Heart left ventricle (tissue), 13 donors: ENCODE measurements around the gene CD226.
"Not testable (repeated sequence)": the region's sequence is repeated elsewhere in the genome, so short reads cannot be mapped to it uniquely, and the experiment has no call there.

ENCODE experiments used
- POLR2A ChIP-seq, 2 donors: fragments of 450-650 bp; IDR thresholded peaks; one replicate each; pipeline ENCODE4 v1.6.1; 2017; ENCODE audit warnings: antibody characterized with exemption in 2 of 2, mild to moderate bottlenecking in 2 of 2, moderate library complexity in 2 of 2
- TF ChIP-seq, protein P1 (sequence below), 12 donors: fragments of 200-600 bp; sonication (generic) in 4 of 12; IDR thresholded peaks; one replicate each; pipeline versions ENCODE4 v1.5.0 to v1.8.0; 2018 to 2022; ENCODE audit warnings: antibody characterized with exemption in 12 of 12, mild to moderate bottlenecking in 5 of 12
- donor health status: ischemic (EF 13 %, LVEDD 7.1; RV severe dilation, severe dysfunction).
- donor health status: DM: no; HTN: yes; CAD: no.
- donor health status: DM: no; HTN: no; CAD: no.
- donor health status: ischemic (EF 25% LVEDD 6.9; RV normal size, moderate dysfunction).
- donor health status: ischemic (EF 25% LVEDD 5.7; RV mildly dilated, moderate dysfunction).
- donor health status: ischemic (EF 35%, LVEDD 5.7; RV mildly dilated, moderate dysfunction).
- donor health status: nonischemic (EF 11% LVEDD 7.7; RV severe dilation, severe dysfunction).
- donor health status: DM: yes; HTN: yes; CAD: no.
- donor health status: PGD.
- donor health status: ischemic (EF 29% LVEDD 5.4; RV normal size, mild dysfunction).
- donor health status: nonischemic (EF 23%, LVEDD 6.1; RV moderate dilation, normal function).

DNA sequence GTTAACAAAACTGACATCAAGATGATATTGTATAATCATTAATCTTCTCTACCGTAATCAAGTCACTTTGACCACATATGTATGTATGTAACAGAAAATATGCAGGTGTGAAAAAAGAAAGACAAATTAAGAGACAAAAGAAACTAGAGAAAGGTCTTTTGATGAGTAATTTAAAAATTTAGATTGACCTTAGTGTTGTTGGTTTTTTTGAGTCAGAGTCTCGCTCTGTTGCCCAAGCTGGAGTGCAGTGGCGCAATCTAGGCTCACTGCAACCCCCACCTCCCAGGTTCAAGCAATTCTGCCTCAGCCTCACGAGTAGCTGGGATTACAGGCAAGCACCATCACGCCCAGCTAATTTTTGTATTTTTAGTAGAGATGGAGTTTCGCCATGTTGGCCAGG lies 82.9 kb downstream of the CD226 start:
- TF ChIP-seq, protein P1, sequence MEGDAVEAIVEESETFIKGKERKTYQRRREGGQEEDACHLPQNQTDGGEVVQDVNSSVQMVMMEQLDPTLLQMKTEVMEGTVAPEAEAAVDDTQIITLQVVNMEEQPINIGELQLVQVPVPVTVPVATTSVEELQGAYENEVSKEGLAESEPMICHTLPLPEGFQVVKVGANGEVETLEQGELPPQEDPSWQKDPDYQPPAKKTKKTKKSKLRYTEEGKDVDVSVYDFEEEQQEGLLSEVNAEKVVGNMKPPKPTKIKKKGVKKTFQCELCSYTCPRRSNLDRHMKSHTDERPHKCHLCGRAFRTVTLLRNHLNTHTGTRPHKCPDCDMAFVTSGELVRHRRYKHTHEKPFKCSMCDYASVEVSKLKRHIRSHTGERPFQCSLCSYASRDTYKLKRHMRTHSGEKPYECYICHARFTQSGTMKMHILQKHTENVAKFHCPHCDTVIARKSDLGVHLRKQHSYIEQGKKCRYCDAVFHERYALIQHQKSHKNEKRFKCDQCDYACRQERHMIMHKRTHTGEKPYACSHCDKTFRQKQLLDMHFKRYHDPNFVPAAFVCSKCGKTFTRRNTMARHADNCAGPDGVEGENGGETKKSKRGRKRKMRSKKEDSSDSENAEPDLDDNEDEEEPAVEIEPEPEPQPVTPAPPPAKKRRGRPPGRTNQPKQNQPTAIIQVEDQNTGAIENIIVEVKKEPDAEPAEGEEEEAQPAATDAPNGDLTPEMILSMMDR (IDR thresholded peaks at IDR 0.05): not testable (repeated sequence)
- TF ChIP-seq POLR2A (IDR thresholded peaks at IDR 0.05): not testable (repeated sequence)
